HCT116 (cell line): ENCODE results near the gene TOP1. TPM values are rescaled to one million over a fixed set of nuclear protein-coding genes. Genes with fewer than 3 reads are reported as not detected.

Experiments used
- ATAC-seq: fragments of 200-7000 bp; cut with Tn5 transposase; 2 replicates; pipeline ENCODE4 v1.9.1; 2020; ENCODE audit warnings: mild to moderate bottlenecking, moderate library complexity
- BruUV-seq: library from RNA; stranded (reverse); fragments of 400-500 nt; replicated peaks from 2 replicates; lab custom pipeline; 2021; lab: Mats Ljungman, UMichigan
- CTCF ChIA-PET: fragments of 300-600 bp; sonication (Branson Sonifier 250); formaldehyde crosslinking; loops from one replicate; lab custom pipeline; 2021; ENCODE audit warnings: antibody characterized with exemption; lab: Charles Lee
- POLR2A ChIA-PET: fragments of 300-600, 350-600 bp; sonication (Branson Sonifier 250); formaldehyde crosslinking; loops from one replicate; lab custom pipeline; 2021; ENCODE audit warnings: antibody characterized with exemption; lab: Charles Lee
- RAD21 ChIA-PET, 2 experiments: fragments of 300-600 bp; sonication (Branson Sonifier 250); formaldehyde crosslinking; loops; one replicate each; lab custom pipeline; 2023; ENCODE audit warnings: low total read pairs in 2 of 2; ENCODE audit not compliant: uncharacterized antibody in 2 of 2, unreplicated experiment in 2 of 2, low non-redundant PET in 1 of 2; lab: Charles Lee
- DNase-seq: peaks from one replicate; pipeline ENCODE4 v3.0.0-alpha.2; 2010; ENCODE audit warnings: low read depth, low spot score
- H2AFZ ChIP-seq: fragments of 200-600 bp; shearing (Covaris generic), sonication (generic); 2 replicates; pipeline ENCODE4 v1.6.1; 2017; ENCODE audit warnings: low read depth, mixed run types, mixed read lengths, antibody characterized with exemption, low read length; ENCODE audit not compliant: poor library complexity, severe bottlenecking
- H3K27ac ChIP-seq: 2 replicates; pipeline ENCODE4 v1.5.1; 2012; ENCODE audit warnings: low read depth, low read length
- H3K27me3 ChIP-seq: fragments of 200-600 bp; sonication (generic); 2 replicates; pipeline ENCODE4 v1.6.1; 2016; ENCODE audit warnings: mixed run types, low read length, mixed read lengths; ENCODE audit not compliant: insufficient read depth
- H3K36me3 ChIP-seq, 2 experiments: fragments of 200-500 bp in 1 of 2; fragments of 200-600 bp in 1 of 2; sonication (Bioruptor generic) in 1 of 2; sonication (generic) in 1 of 2; 2 replicates each; pipeline versions ENCODE4 v1.5.1 to v1.6.1; 2014 to 2016; ENCODE audit warnings: low read length in 2 of 2, inconsistent platforms in 1 of 2, mixed read lengths in 1 of 2, mixed run types in 1 of 2; ENCODE audit not compliant: insufficient read depth in 2 of 2, control insufficient read depth in 1 of 2
- H3K4me1 ChIP-seq, 2 experiments: fragments of 200-600 bp in 1 of 2; sonication (generic) in 1 of 2; 2 replicates each; pipeline versions ENCODE4 v1.5.1 to v1.6.1; 2012 to 2017; ENCODE audit warnings: low read length in 2 of 2, inconsistent platforms in 1 of 2, mild to moderate bottlenecking in 1 of 2, mixed read lengths in 1 of 2, mixed run types in 1 of 2, moderate library complexity in 1 of 2; ENCODE audit not compliant: insufficient read depth in 2 of 2, control insufficient read depth in 1 of 2
- H3K4me2 ChIP-seq: fragments of 200-600 bp; sonication (generic); 2 replicates; pipeline ENCODE4 v1.6.1; 2017; ENCODE audit warnings: mixed run types, low read length, mixed read lengths
- H3K4me3 ChIP-seq, 2 experiments: fragments of 200-600 bp in 1 of 2; sonication (generic) in 1 of 2; replicated peaks in 1 of 2; 2 replicates each; pipeline ENCODE4 v1.5.1; 2011 to 2016; ENCODE audit warnings: low read length in 2 of 2, control low read depth in 1 of 2, low read depth in 1 of 2, mild to moderate bottlenecking in 1 of 2, mixed read lengths in 1 of 2, mixed run types in 1 of 2
- H3K79me2 ChIP-seq: fragments of 200-600 bp; sonication (generic); 2 replicates; pipeline ENCODE4 v1.6.1; 2017; ENCODE audit warnings: mild to moderate bottlenecking, mixed run types, low read length, moderate library complexity, mixed read lengths; ENCODE audit not compliant: insufficient read depth
- H3K9ac ChIP-seq: fragments of 200-600 bp; sonication (generic); 2 replicates; pipeline ENCODE4 v1.6.1; 2016; ENCODE audit warnings: low read length, mixed read lengths
- H3K9me2 ChIP-seq: fragments of 200-600 bp; sonication (generic), shearing (Covaris generic); 2 replicates; pipeline ENCODE4 v1.6.1; 2017; ENCODE audit warnings: mixed run types, mild to moderate bottlenecking, moderate library complexity; ENCODE audit not compliant: insufficient read depth
- H3K9me3 ChIP-seq, 2 experiments: fragments of 200-500 bp in 1 of 2; fragments of 200-600 bp in 1 of 2; sonication (Bioruptor generic) in 1 of 2; sonication (generic) in 1 of 2; 2 replicates each; pipeline ENCODE4 v1.6.1; 2014 to 2017; ENCODE audit warnings: low read length in 2 of 2, mixed read lengths in 2 of 2, inconsistent platforms in 1 of 2, low read depth in 1 of 2, mild to moderate bottlenecking in 1 of 2, mixed run types in 1 of 2, moderate library complexity in 1 of 2; ENCODE audit not compliant: control insufficient read depth in 1 of 2, insufficient read depth in 1 of 2
- H4K20me1 ChIP-seq: fragments of 200-600 bp; sonication (generic), shearing (Covaris generic); 2 replicates; pipeline ENCODE4 v1.6.1; 2017; ENCODE audit warnings: mixed run types, mild to moderate bottlenecking, moderate library complexity; ENCODE audit not compliant: insufficient read depth
- CTCF ChIP-seq, 3 experiments: fragments of 200-600 bp in 1 of 3; sonication (generic) in 1 of 3; IDR thresholded peaks in 2 of 3; conservative IDR thresholded peaks in 1 of 3; 2 replicates each; pipeline ENCODE4 v1.5.1; 2012 to 2017; ENCODE audit warnings: low read depth in 2 of 3, low read length in 2 of 3, antibody characterized with exemption in 1 of 3, borderline replicate concordance in 1 of 3, control low read depth in 1 of 3, mild to moderate bottlenecking in 1 of 3, mixed read lengths in 1 of 3, mixed run types in 1 of 3, moderate library complexity in 1 of 3; ENCODE audit not compliant: insufficient read depth in 1 of 3
- EZH2 ChIP-seq: fragments of 200-600 bp; sonication (generic); IDR thresholded peaks from 2 replicates; pipeline ENCODE4 v1.6.1; 2017; ENCODE audit warnings: antibody characterized with exemption, mixed run types
- EZH2phosphoT487 ChIP-seq: fragments of 200-600 bp; IDR thresholded peaks from 2 replicates; pipeline ENCODE4 v1.6.1; 2018; ENCODE audit warnings: antibody characterized with exemption, borderline replicate concordance
- FOSL1 ChIP-seq: IDR thresholded peaks from 2 replicates; pipeline ENCODE4 v1.6.1; 2012; ENCODE audit warnings: low read depth
- JUND ChIP-seq: IDR thresholded peaks from 2 replicates; pipeline ENCODE4 v1.6.1; 2012
- MAX ChIP-seq: IDR thresholded peaks from 2 replicates; pipeline ENCODE4 v1.6.1; 2012
- REST ChIP-seq: IDR thresholded peaks from 2 replicates; pipeline ENCODE4 v1.6.1; 2012; ENCODE audit warnings: low read depth
- SIN3A ChIP-seq: IDR thresholded peaks from 2 replicates; pipeline ENCODE4 v1.6.1; 2012; ENCODE audit warnings: low read depth
- SP1 ChIP-seq: IDR thresholded peaks from 2 replicates; pipeline ENCODE4 v1.6.1; 2012; ENCODE audit warnings: low read depth
- SRF ChIP-seq: IDR thresholded peaks from 2 replicates; pipeline ENCODE4 v1.6.1; 2012; ENCODE audit warnings: low read depth
- TCF7L2 ChIP-seq: IDR thresholded peaks from 2 replicates; pipeline ENCODE4 v1.7.0; 2011; ENCODE audit warnings: borderline replicate concordance, inconsistent platforms; ENCODE audit not compliant: insufficient read depth, insufficient read length; ENCODE audit errors: extremely low read depth
- YY1 ChIP-seq: IDR thresholded peaks from 2 replicates; pipeline ENCODE4 v1.6.1; 2011; ENCODE audit warnings: low read length, low read depth, moderate library complexity, mild to moderate bottlenecking; ENCODE audit not compliant: insufficient replicate concordance; ENCODE audit errors: extremely low read depth
- ZBTB33 ChIP-seq: IDR thresholded peaks from 2 replicates; pipeline ENCODE4 v1.6.1; 2011; ENCODE audit warnings: mild to moderate bottlenecking, low read length, moderate library complexity; ENCODE audit not compliant: insufficient replicate concordance; ENCODE audit errors: extremely low read depth
- ZFX ChIP-seq: fragments of 450-650 bp; IDR thresholded peaks from 2 replicates; pipeline ENCODE4 v1.6.1; 2017
- ZNF274 ChIP-seq: fragments of 200-500 bp; sonication (Bioruptor generic); IDR thresholded peaks from 2 replicates; pipeline ENCODE4 v1.6.1; 2014; ENCODE audit warnings: mild to moderate bottlenecking, low read depth, low read length, inconsistent platforms
- intact Hi-C: fragments of 100-400 bp; cut with micrococcal nuclease; formaldehyde crosslinking; loops from 2 replicates; pipeline ENCODE4 v1.10.0; 2022
- total RNA-seq: library from RNA; stranded (reverse); gene quantifications from one replicate; pipeline ENCODE4 v1.2.1, GENCODE V29; 2021; ENCODE audit not compliant: unreplicated experiment
- TF ChIP-seq, protein P1 (sequence below): IDR thresholded peaks from 2 replicates; pipeline ENCODE4 v1.6.1; 2012

TOP1 gene
- total RNA-seq, 1 experiment from 2014 or later, result 190 TPM

DNA sequence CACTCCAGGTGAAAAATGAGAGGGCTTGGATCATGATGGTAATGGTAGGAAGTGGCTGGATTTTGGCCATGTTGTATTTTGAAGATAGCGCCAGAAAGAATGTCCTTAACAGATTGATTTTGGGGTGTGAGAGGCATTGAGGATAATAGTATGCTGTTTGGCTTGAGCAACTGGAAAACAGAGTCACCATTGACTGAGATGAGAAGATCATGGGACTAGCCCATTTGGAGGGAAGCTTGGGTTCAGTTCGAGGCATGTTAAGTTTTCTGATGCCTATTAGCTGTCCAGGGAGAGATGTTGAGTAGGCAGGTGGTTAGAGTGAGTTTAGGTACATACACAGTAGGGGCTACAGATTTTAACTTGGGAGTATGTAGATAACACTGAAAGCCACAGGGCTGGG is 132.1 kb downstream of the TOP1 start:
- Histone ChIP-seq H4K20me1 (no peaks in the 10 kb centered on the region), H2AFZ (no peak overlapping the region), H3K9me2 (no peaks in the 10 kb centered on the region)
- no TSS peak for BruUV-seq
- CTCF ChIA-PET, result interaction anchor here (0.7 kb wide), 1 partner anchor 26 kb away, joined by 3 read pairs; no protein-coding TSS in a partner anchor
- TF ChIP-seq MAX, result no peak
- no peak for TF ChIP-seq EZH2phosphoT487
- TF ChIP-seq TCF7L2, result no peak
- TF ChIP-seq JUND, result no peak
- TF ChIP-seq SIN3A, result no peak
- no peak for TF ChIP-seq ZNF274
- no peak for TF ChIP-seq SRF
- TF ChIP-seq CTCF (IDR thresholded peaks at IDR 0.05 in 2 of 3, conservative IDR thresholded peaks at IDR 0.05 in 1 of 3; ENCODE audit: borderline replicate concordance in 1 of 3, insufficient read depth in 1 of 3, low read depth in 2 of 3, low read length in 2 of 3), result no peak
- TF ChIP-seq REST, result no peak
- no peak for TF ChIP-seq YY1
- TF ChIP-seq EZH2, result no peak
- TF ChIP-seq ZFX, result no peak
- no peak for TF ChIP-seq ZBTB33
- TF ChIP-seq, protein P1, sequence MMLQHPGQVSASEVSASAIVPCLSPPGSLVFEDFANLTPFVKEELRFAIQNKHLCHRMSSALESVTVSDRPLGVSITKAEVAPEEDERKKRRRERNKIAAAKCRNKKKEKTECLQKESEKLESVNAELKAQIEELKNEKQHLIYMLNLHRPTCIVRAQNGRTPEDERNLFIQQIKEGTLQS, result no peak
- TF ChIP-seq SP1, result no peak
- TF ChIP-seq FOSL1, result no peak
- TF ChIP-seq, all 23 proteins: peak for 0
- DNase-seq, result no peak
- RAD21 ChIA-PET, result no interaction called here
- Histone ChIP-seq H3K27me3 (no peaks in the 10 kb centered on the region), H3K4me2 (no peak overlapping the region), H3K79me2 (no peaks in the 10 kb centered on the region), H3K27ac (no peak overlapping the region), H3K4me3 (no peak overlapping the region), H3K4me1 (no peaks in the 10 kb centered on the region), H3K36me3 (peaks cover 5 to 20% of the 10 kb centered on the region in 2 experiments; a peak in 3 of 4 replicates), H3K9ac (no peak overlapping the region), H3K9me3 (no peaks in the 10 kb centered on the region)
- POLR2A ChIA-PET, result no interaction called here
- ATAC-seq, result no peak
- intact Hi-C loops, result no loop called here
